Placental pericyte (primary cell): ENCODE measurements around the gene MSX2. TPM values are rescaled to one million over a fixed set of nuclear protein-coding genes. Genes with fewer than 3 reads are reported as not detected.

ENCODE experiments used
- small RNA-seq: library from RNA; depleted of rRNA; stranded (forward); fragments of <200 nt; gene quantifications from one replicate; pipeline ENCODE3, GENCODE V24; 2012; ENCODE audit warnings: low replicate concordance
- total RNA-seq: library from RNA; depleted of rRNA; stranded (reverse); fragments of >200 nt; gene quantifications from 2 replicates; pipeline ENCODE4 v1.2.3, GENCODE V29; 2012

The MSX2 gene
- 7.0 and 8.8 TPM in 2 replicates for total RNA-seq

GRCh38 chr5:174724484-174725260 lies at the start of gene MSX2:
Gene MSX2 (plus strand): TSS chr5:174724582. CDS start chr5:174724660, 78 bp downstream.

Small RNAs within 50 kb of the gene (small RNA-seq; reads per million reads assigned to genes)
- gene MIR4634, result not detected
